GM12878 (cell line): Measurements from ENCODE around the gene RB1. TPM values are rescaled to one million over a fixed set of nuclear protein-coding genes. Genes with fewer than 3 reads are reported as not detected.

ENCODE experiments used
- ATAC-seq: fragments of 200-7000 bp; cut with Tn5 transposase; 3 replicates; pipeline ENCODE4 v1.9.1; 2020; ENCODE audit warnings: mild to moderate bottlenecking, moderate library complexity
- BruUV-seq: library from RNA; stranded (reverse); fragments of 400-500 nt; replicated peaks from 2 replicates; lab custom pipeline; 2021; lab: Mats Ljungman, UMichigan
- CTCF ChIA-PET: fragments of 300-600 bp; sonication (Branson Sonifier 250); formaldehyde crosslinking; extraction: SDS; loops from one replicate; lab custom pipeline; 2021; ENCODE audit warnings: inconsistent platforms; lab: Yijun Ruan, JAX
- POLR2A ChIA-PET: fragments of 350-600 bp; formaldehyde crosslinking; extraction: SDS; loops from one replicate; lab custom pipeline; 2021; ENCODE audit warnings: inconsistent platforms; lab: Charles Lee
- RAD21 ChIA-PET: fragments of 300-600 bp; sonication (Branson Sonifier 250); formaldehyde crosslinking; loops from one replicate; lab custom pipeline; 2023; ENCODE audit warnings: antibody characterized with exemption; ENCODE audit not compliant: unreplicated experiment; lab: Charles Lee
- SMC1A ChIA-PET: fragments of 300-600 bp; sonication (Branson Sonifier 250); formaldehyde crosslinking; loops from one replicate; lab custom pipeline; 2023; ENCODE audit not compliant: unreplicated experiment, uncharacterized antibody; lab: Charles Lee
- DNase-seq: peaks from one replicate; pipeline ENCODE4 v3.0.0-alpha.2; 2011; ENCODE audit warnings: low read depth, low spot score
- FAIRE-seq: peaks from 3 replicates; lab custom pipeline; 2011; peaks lifted over from hg19 to GRCh38; lab: Jason Lieb, UNC
- H2AFZ ChIP-seq: 2 replicates; pipeline ENCODE4 v1.6.0; 2011; ENCODE audit warnings: low read depth, low read length, control low read depth; ENCODE audit not compliant: control insufficient read depth
- H3K27ac ChIP-seq: 2 replicates; pipeline ENCODE4 v1.5.1; 2011; ENCODE audit warnings: control low read depth; ENCODE audit not compliant: control insufficient read depth, insufficient read depth
- H3K27me3 ChIP-seq, 2 experiments: replicated peaks in 1 of 2; 2 replicates each; pipeline versions ENCODE4 v1.6.0 to v1.6.1; 2011; ENCODE audit warnings: low read length in 1 of 2; ENCODE audit not compliant: control insufficient read depth in 2 of 2, insufficient read depth in 2 of 2
- H3K36me3 ChIP-seq, 2 experiments: 2 replicates each; pipeline ENCODE4 v1.5.1; 2011; ENCODE audit warnings: low read length in 1 of 2; ENCODE audit not compliant: control insufficient read depth in 2 of 2, insufficient read depth in 2 of 2
- H3K4me1 ChIP-seq: 2 replicates; pipeline ENCODE4 v1.6.1; 2011; ENCODE audit warnings: mild to moderate bottlenecking, low read length, moderate library complexity, mixed read lengths; ENCODE audit not compliant: control insufficient read depth, insufficient read depth
- H3K4me2 ChIP-seq: 2 replicates; pipeline ENCODE4 v1.6.0; 2011; ENCODE audit warnings: control low read depth; ENCODE audit not compliant: control insufficient read depth, insufficient read depth
- H3K4me3 ChIP-seq: fragments of 200-600 bp; sonication (generic); 2 replicates; pipeline ENCODE4 v1.5.1; 2016
- H3K79me2 ChIP-seq: 2 replicates; pipeline ENCODE4 v1.6.0; 2011; ENCODE audit warnings: low read length; ENCODE audit not compliant: control insufficient read depth, insufficient read depth
- H3K9ac ChIP-seq: 2 replicates; pipeline ENCODE4 v1.8.0; 2011; ENCODE audit warnings: low read length, control low read depth, mixed read lengths; ENCODE audit not compliant: control insufficient read depth, insufficient read depth
- H3K9me3 ChIP-seq: replicated peaks from 3 replicates; pipeline ENCODE4 v1.5.1; 2011; ENCODE audit warnings: mild to moderate bottlenecking, low read length; ENCODE audit not compliant: control insufficient read depth, insufficient read depth
- H4K20me1 ChIP-seq: 2 replicates; pipeline ENCODE4 v1.6.0; 2011; ENCODE audit not compliant: control insufficient read depth, insufficient read depth
- BHLHE40 ChIP-seq, 2 experiments: fragments of 450-650 bp in 1 of 2; IDR thresholded peaks; 2 replicates each; pipeline ENCODE4 v1.6.1; 2011 to 2017; ENCODE audit warnings: low read depth in 2 of 2, borderline replicate concordance in 1 of 2, improper control_type of control experiment in 1 of 2, low read length in 1 of 2, mild to moderate bottlenecking in 1 of 2
- CHD1 ChIP-seq: IDR thresholded peaks from 2 replicates; pipeline ENCODE4 v1.6.1; 2012; ENCODE audit warnings: low read depth, low read length, improper control_type of control experiment
- CREB1 ChIP-seq: IDR thresholded peaks from 2 replicates; pipeline ENCODE4 v1.6.1; 2012; ENCODE audit warnings: low read depth, mild to moderate bottlenecking, inconsistent platforms
- IKZF1 ChIP-seq: fragments of 450-650 bp; conservative IDR thresholded peaks from 2 replicates; pipeline ENCODE4 v1.6.1; 2017; ENCODE audit warnings: antibody characterized with exemption, mild to moderate bottlenecking
- MXI1 ChIP-seq: fragments of 150-350 bp; IDR thresholded peaks from 2 replicates; pipeline ENCODE4 v1.6.1; 2011; ENCODE audit warnings: low read depth, mild to moderate bottlenecking, inconsistent platforms, low read length, improper control_type of control experiment
- MYB ChIP-seq: fragments of 150-350 bp; IDR thresholded peaks from 2 replicates; pipeline ENCODE4 v1.6.1; 2014; ENCODE audit warnings: mild to moderate bottlenecking, low read depth, low read length, borderline replicate concordance
- NFYB ChIP-seq: IDR thresholded peaks from 2 replicates; pipeline ENCODE4 v1.6.1; 2011; ENCODE audit warnings: low read depth, mild to moderate bottlenecking, low read length, improper control_type of control experiment, moderate library complexity; ENCODE audit not compliant: insufficient read depth
- SUZ12 ChIP-seq: fragments of 200-600 bp; sonication (generic); IDR thresholded peaks from one replicate; pipeline ENCODE4 v1.6.1; 2018; ENCODE audit warnings: antibody characterized with exemption, mild to moderate bottlenecking; ENCODE audit not compliant: unreplicated experiment
- ZBTB33 ChIP-seq: fragments of 450-650 bp; IDR thresholded peaks from 2 replicates; pipeline ENCODE4 v1.6.1; 2017; ENCODE audit warnings: mild to moderate bottlenecking
- WGBS: methylation state at CpG from one replicate; pipeline ENCODE4 v1.1.6; 2016; ENCODE audit warnings: low lambda C conversion rate; ENCODE audit not compliant: insufficient replicate concordance, insufficient coverage; ENCODE audit errors: missing lambda C conversion rate; 5-methylcytosine and 5-hydroxymethylcytosine counted together
- in situ Hi-C: fragments of 300-500 bp; cut with MboI; formaldehyde crosslinking; loops from 9 replicates; pipeline ENCODE4 v1.14.3; 2018; ENCODE audit warnings: mixed read lengths
- intact Hi-C: fragments of 100-400 bp; cut with micrococcal nuclease; formaldehyde crosslinking; loops from one replicate; pipeline ENCODE4 v1.14.2; 2022; ENCODE audit not compliant: unreplicated experiment
- polyA plus RNA-seq, 11 experiments: library from polyadenylated mRNA; depleted of rRNA in 4 of 11; unstranded in 6 of 11; stranded (reverse) in 5 of 11; fragments of >200 nt; fragmentation: Nextera tagmentation in 4 of 11; fragmentation: Illumina TruSeq in 1 of 11; extraction: Ambion mirVana in 4 of 11; extraction: Trizol in 1 of 11; gene quantifications; 1 replicate in 1 of 11; 2 replicates in 10 of 11; pipeline versions ENCODE4 v1.2.1 to v1.2.3, GENCODE V29; 2011 to 2016; ENCODE audit warnings: inconsistent platforms in 2 of 11, missing spikeins in 2 of 11, low read depth in 1 of 11
- total RNA-seq, 4 experiments: library from RNA; depleted of rRNA in 3 of 4; stranded (reverse); fragments of >200 nt in 3 of 4; fragmentation: Illumina TruSeq in 1 of 4; extraction: Trizol in 1 of 4; gene quantifications; 2 replicates each; pipeline versions ENCODE4 v1.2.1 to v1.2.3, GENCODE V29; 2013 to 2021
- TF ChIP-seq, protein P1 (sequence below): fragments of 450-650 bp; IDR thresholded peaks from 2 replicates; pipeline ENCODE4 v1.6.1; 2016; ENCODE audit warnings: mild to moderate bottlenecking, moderate library complexity, borderline replicate concordance
- TF ChIP-seq, protein P2 (sequence below): IDR thresholded peaks from 2 replicates; pipeline ENCODE4 v1.6.1; 2011; ENCODE audit warnings: borderline replicate concordance, low read depth, mild to moderate bottlenecking, moderate library complexity, mixed read lengths, low read length; ENCODE audit not compliant: insufficient read depth; ENCODE audit errors: extremely low read length

RB1 gene
- total and polyA plus RNA-seq, 10 of the 15 experiments (the other 5 are each of a cell fraction or from before 2014, with no cell fraction given) = 2.8 to 45.0 (median 8.3) TPM

DNA sequence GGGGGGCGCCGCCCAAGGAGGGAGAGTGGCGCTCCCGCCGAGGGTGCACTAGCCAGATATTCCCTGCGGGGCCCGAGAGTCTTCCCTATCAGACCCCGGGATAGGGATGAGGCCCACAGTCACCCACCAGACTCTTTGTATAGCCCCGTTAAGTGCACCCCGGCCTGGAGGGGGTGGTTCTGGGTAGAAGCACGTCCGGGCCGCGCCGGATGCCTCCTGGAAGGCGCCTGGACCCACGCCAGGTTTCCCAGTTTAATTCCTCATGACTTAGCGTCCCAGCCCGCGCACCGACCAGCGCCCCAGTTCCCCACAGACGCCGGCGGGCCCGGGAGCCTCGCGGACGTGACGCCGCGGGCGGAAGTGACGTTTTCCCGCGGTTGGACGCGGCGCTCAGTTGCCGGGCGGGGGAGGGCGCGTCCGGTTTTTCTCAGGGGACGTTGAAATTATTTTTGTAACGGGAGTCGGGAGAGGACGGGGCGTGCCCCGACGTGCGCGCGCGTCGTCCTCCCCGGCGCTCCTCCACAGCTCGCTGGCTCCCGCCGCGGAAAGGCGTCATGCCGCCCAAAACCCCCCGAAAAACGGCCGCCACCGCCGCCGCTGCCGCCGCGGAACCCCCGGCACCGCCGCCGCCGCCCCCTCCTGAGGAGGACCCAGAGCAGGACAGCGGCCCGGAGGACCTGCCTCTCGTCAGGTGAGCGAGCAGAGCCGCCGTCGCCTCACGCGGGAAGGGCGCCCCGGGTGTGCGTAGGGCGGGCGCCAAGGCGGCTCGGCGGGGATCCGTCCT is at the start of gene RB1 (continued):
- TF ChIP-seq CHD1 (peak; percentile 34; the same call in 1 of the 2 replicates), IKZF1 (peak; percentile 96), MXI1 (no peak), MYB (no peak), SUZ12 (no peak), NFYB (no peak)
- TF ChIP-seq, protein P1, sequence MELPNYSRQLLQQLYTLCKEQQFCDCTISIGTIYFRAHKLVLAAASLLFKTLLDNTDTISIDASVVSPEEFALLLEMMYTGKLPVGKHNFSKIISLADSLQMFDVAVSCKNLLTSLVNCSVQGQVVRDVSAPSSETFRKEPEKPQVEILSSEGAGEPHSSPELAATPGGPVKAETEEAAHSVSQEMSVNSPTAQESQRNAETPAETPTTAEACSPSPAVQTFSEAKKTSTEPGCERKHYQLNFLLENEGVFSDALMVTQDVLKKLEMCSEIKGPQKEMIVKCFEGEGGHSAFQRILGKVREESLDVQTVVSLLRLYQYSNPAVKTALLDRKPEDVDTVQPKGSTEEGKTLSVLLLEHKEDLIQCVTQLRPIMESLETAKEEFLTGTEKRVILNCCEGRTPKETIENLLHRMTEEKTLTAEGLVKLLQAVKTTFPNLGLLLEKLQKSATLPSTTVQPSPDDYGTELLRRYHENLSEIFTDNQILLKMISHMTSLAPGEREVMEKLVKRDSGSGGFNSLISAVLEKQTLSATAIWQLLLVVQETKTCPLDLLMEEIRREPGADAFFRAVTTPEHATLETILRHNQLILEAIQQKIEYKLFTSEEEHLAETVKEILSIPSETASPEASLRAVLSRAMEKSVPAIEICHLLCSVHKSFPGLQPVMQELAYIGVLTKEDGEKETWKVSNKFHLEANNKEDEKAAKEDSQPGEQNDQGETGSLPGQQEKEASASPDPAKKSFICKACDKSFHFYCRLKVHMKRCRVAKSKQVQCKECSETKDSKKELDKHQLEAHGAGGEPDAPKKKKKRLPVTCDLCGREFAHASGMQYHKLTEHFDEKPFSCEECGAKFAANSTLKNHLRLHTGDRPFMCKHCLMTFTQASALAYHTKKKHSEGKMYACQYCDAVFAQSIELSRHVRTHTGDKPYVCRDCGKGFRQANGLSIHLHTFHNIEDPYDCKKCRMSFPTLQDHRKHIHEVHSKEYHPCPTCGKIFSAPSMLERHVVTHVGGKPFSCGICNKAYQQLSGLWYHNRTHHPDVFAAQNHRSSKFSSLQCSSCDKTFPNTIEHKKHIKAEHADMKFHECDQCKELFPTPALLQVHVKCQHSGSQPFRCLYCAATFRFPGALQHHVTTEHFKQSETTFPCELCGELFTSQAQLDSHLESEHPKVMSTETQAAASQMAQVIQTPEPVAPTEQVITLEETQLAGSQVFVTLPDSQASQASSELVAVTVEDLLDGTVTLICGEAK = peak; percentile 79
- TF ChIP-seq, all 136 proteins: peak for 50

- intact Hi-C loops (no loop called here), in situ Hi-C loops (no loop called here)
- no peak overlapping the region for H2AFZ ChIP-seq
- H3K27me3 ChIP-seq = no peaks in the 10 kb centered on the region
- BruUV-seq = no TSS peak
- no peaks in the 10 kb centered on the region for H4K20me1 ChIP-seq
- H3K79me2 ChIP-seq = no peaks in the 10 kb centered on the region
- no peak overlapping the region for H3K27ac ChIP-seq
- FAIRE-seq (peak; percentile 44), ATAC-seq (no peak), DNase-seq (no peak)
- ChIA-PET POLR2A (interaction anchor here (0.7 kb wide), 1 partner anchor 218 kb away, joined by 3 read pairs; no protein-coding TSS in a partner anchor), SMC1A (no interaction called here), CTCF (no interaction called here), RAD21 (no interaction called here)
- no peaks in the 10 kb centered on the region for H3K9me3 ChIP-seq
- no peak overlapping the region for H3K4me2 ChIP-seq
- H3K4me1 ChIP-seq = no peaks in the 10 kb centered on the region
- no peak overlapping the region for H3K4me3 ChIP-seq
- H3K9ac ChIP-seq = no peak overlapping the region
- WGBS = 75% methylated on average over 2 of the region's 2 CpGs
- no peaks in the 10 kb centered on the region for H3K36me3 ChIP-seq
- TF ChIP-seq CREB1 = no peak
- no peak for TF ChIP-seq ZBTB33
- TF ChIP-seq, protein P2, sequence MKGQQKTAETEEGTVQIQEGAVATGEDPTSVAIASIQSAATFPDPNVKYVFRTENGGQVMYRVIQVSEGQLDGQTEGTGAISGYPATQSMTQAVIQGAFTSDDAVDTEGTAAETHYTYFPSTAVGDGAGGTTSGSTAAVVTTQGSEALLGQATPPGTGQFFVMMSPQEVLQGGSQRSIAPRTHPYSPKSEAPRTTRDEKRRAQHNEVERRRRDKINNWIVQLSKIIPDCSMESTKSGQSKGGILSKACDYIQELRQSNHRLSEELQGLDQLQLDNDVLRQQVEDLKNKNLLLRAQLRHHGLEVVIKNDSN = no peak
- no peak for TF ChIP-seq BHLHE40 (IDR thresholded peaks at IDR 0.05; ENCODE audit: borderline replicate concordance in 1 of 2, low read depth in 2 of 2, low read length in 1 of 2)
These were observed 49.7 kb upstream of the RB1 start for GRCh38 chr13:48253849-48254248.
